Loucy (cell line): ENCODE data around the gene RRAS2.

ENCODE experiments used
- EZH2phosphoT487 ChIP-seq: fragments of 200-600 bp; IDR thresholded peaks from 2 replicates; pipeline ENCODE4 v1.6.1; 2018; ENCODE audit warnings: antibody characterized with exemption, mild to moderate bottlenecking, moderate library complexity, borderline replicate concordance
- TF ChIP-seq, protein P1 (sequence below): fragments of 200-600 bp; sonication (generic); conservative IDR thresholded peaks from 2 replicates; pipeline ENCODE4 v1.5.1; 2014; ENCODE audit warnings: mild to moderate bottlenecking, antibody characterized with exemption, low read length

DNA sequence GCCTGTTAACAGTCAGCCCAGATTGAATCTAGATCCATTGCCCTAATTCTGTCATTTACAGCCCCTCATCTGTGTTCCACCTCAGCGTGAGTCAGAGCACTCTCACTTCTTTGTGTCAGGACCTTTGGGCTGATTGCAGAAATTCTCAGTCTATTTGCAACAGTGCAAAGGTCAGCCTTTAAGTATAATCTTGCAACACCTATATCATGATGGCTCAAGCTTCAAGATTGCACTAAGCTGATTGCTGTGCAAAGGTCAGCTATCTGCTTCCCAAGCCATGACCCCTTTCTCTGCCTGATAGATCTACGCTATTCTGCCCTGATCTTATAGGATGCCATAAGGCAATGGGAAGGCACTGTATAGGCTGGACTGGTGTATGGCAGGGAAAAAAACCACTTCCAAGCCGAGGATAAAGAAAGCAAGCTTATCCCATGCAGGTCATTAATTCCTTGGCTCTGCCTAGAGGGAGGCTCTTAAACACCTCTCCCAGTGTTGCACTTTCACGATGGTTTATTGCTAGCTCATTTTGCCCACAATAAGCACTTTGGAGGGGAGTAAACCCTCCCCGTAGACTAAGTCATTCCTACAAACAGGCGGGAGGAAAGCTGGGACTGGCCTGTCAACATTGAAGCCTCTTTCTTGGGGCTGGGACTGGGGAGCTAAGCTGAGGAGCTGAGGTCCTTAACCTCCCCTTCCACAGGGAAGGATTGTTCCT is 100.6 kb downstream of the RRAS2 start:
- TF ChIP-seq, protein P1, sequence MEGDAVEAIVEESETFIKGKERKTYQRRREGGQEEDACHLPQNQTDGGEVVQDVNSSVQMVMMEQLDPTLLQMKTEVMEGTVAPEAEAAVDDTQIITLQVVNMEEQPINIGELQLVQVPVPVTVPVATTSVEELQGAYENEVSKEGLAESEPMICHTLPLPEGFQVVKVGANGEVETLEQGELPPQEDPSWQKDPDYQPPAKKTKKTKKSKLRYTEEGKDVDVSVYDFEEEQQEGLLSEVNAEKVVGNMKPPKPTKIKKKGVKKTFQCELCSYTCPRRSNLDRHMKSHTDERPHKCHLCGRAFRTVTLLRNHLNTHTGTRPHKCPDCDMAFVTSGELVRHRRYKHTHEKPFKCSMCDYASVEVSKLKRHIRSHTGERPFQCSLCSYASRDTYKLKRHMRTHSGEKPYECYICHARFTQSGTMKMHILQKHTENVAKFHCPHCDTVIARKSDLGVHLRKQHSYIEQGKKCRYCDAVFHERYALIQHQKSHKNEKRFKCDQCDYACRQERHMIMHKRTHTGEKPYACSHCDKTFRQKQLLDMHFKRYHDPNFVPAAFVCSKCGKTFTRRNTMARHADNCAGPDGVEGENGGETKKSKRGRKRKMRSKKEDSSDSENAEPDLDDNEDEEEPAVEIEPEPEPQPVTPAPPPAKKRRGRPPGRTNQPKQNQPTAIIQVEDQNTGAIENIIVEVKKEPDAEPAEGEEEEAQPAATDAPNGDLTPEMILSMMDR = no peak
- TF ChIP-seq EZH2phosphoT487 = no peak
